CD4-positive, alpha-beta T cell treated with Interleukin-15 for 4 hours (primary cell): Measurements from ENCODE around the gene EEPD1.

Experiments used
- DNase-seq: peaks from one replicate; pipeline ENCODE4 v3.0.0-alpha.2; 2020; ENCODE audit warnings: low spot score

The EEPD1 gene

DNA sequence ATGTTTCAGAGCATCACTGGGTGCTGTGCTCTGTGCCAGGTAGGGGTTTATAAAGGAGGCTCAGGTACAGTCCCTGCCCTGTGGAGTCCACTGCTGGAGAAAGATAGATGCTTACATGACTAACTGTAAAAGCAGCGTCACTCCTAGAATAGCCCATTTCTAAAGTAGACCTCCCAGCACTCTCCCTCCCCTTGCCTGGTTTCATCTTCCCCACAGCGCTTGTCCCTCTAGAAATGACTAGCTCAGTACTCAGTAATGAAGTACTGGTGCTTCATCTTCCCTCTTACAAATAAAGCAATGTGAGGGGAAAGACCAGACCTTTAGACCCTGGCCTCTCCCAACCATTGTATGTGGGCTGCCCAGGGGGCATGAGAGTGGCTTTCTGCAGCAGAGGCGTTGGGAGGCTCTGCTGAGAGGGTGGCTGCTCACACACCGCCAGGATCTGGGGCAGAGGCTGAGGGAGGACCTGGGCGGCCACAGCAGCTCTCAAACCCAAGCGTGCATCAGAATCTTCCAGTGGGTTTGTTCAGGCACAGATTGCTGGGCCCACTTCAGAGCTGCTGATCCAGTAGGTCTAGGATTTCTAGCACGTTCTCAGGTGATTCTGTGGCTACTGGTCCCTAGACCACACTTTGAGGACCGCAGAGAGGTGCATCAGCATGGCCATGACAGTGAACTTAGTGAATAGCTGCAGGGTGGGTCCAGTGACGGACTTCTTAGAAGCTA lies 126.3 kb downstream of the EEPD1 start:
- DNase-seq, result no peak

DNA sequence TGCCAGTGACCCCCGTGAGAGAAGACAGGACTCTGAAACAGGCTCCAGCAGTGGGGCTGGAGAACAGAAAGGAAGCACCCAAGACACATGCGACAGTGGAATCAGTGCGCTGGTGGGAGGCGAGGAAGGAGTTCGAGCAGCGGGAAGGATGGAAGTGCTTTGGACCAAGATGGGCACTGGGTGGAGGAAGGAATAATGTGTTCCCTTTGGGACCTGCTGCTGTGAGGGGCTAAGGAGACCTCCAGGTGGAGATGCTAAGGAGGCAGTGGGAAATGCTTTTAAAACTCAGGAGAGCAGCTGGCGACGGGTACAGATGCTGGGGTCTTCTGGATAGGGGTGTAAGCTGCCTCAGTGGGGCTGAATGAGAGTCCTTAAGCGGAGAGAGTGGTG lies 126.9 kb downstream of the EEPD1 start:
- DNase-seq, result no peak

DNA sequence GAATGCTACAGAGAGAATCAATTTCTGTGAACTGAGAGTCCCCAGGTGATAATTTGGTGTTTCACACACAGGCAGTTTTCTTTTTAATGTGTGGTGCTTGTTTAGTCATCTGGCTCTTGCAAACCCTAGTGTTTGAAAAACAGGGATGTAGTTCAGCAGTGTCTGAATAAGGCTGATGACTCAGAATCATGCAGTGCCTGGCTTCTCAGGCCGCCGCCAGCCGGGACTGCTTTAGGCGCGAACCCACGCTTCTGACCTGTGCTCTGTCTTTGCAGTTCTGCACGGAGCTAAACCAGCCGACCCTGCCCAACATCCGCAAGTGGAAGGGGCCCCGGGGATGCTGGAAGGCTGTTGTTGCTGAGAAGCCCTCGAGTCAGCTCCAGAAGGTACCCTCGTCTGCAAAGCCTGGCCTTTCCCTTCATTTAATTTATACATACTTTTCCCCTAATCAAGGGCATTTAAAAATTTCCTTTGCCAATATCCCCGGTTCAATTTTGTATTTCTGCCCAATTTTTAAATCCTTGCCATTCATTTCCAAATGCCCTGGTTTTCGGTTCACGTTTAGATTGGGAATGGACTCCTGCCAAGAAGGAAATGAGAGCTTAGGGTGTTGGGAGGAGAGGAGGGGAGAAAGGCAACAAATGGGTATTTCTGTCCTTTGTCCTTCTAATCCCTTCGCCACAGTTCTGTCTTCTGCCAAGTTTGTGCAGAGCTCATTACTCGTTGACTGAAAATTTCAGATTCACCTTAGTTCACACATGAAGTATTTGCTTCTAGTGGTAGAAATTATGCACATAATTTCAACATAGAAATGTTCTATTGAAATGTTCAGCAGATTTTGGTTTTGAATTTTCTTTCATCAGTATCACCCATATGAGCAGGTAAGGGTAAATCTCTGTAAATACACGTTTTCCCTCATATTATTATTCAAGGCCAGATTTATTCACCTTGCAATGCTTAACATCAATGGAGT lies 128.1 kb downstream of the EEPD1 start:
- DNase-seq, result peak; percentile 35

GRCh38 chr7:36281945-36282717 lies 129.1 kb downstream of the EEPD1 start:
- DNase-seq, result no peak

- DNase-seq, result no peak
Measured at GRCh38 chr7:36283181-36283580, 130.1 kb downstream of the EEPD1 start.

GRCh38 chr7:36283711-36284130 lies 130.7 kb downstream of the EEPD1 start:
- peak; percentile 28 for DNase-seq

DNA sequence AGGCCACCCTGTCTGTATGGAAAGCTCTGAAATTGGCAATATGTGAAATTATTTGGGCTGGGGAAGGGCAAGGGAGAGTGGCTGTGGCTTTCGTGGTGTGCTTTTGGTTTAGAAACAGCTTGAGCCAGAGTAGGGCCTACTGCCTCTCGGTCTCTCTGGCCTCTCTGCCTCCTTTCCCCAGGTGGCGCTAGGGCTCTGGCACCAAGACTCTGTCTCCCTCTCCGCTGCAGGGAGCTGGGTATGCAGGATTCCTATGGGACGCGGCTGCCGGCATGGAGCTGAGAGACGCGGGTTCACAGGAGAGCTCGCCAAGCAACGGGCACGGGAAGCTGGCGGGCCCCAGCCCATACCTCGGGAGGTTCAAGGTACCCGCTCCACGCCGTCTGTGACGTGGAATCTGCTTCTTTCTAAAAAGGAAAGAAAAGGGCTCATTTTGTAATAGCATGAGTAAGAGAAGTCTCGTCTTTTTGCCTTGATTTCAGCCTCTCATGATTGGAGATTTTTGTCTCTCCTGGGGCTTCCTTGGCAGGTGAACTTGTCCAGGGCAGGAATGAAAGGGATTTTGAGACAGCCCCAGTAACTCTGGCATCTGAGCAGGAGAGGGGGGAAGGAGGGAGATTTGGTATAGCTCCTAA lies 131.5 kb downstream of the EEPD1 start:
- no peak for DNase-seq

GRCh38 chr7:36285276-36285675 lies 132.2 kb downstream of the EEPD1 start:
- no peak for DNase-seq

- peak; percentile 83 for DNase-seq
Measured at GRCh38 chr7:36286226-36286625, 133.2 kb downstream of the EEPD1 start.

DNA sequence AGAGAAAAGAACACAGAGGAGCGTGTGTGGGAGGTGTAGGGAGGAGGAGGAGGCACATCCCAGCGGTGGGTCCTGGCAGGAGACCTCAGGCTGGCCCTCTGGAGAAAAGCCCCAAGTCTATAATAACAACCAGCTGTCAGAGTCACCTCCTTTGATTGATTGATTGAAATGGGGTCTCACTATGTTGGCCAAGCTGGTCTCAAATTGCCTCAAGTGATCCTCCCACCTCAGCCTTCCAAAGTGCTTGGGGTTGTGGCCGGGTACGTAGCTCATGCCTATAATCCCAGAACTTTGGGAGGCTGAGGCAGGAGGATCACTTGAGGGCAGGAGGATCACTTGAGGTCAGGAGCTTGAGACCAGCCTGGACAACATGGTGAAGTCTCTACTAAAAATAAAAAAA lies 133.6 kb downstream of the EEPD1 start:
- no peak for DNase-seq

- DNase-seq, result peak; percentile 64
Measured at GRCh38 chr7:36287371-36288241, 134.6 kb downstream of the EEPD1 start.

GRCh38 chr7:36288501-36288900 lies 135.4 kb downstream of the EEPD1 start:
- no peak for DNase-seq

DNA sequence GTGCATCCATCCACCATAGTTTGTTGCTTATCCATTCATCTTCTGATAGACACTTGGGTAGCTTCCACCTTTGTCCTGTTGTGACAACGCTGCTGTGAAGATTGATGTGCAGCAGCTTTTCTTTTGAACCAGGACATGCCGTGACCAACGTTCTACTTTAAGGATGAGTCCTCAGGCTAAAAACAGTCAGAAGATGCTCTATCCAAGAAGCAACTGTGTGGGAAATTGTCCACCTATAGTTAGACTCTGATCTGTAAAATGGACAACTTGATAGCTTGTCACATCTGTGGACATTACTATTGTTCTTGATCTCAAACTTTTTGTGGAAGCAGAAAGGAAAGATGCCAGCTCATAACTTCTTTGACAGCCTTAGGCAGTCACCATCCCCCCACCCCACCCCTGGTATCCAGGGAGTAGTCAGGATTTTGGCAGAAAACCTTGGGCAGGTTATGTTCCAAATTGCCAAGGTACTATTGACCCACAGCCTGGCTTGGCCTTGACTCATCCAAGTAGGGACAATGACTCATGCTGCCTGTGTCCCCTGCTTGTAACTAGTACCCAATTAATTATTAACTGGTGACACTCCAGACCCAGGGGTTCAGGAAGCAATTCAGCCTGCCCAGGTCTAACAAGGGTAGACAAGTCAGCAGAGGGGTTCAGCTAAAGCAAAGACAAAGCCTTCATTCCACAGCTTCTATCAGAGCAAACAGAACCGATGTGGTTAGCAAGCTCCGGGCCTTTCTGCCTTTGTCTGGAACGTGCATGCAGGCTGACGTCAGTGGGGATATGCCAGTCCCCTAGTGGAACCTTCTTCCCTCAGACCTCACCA lies 137.0 kb downstream of the EEPD1 start:
- DNase-seq, result no peak

DNA sequence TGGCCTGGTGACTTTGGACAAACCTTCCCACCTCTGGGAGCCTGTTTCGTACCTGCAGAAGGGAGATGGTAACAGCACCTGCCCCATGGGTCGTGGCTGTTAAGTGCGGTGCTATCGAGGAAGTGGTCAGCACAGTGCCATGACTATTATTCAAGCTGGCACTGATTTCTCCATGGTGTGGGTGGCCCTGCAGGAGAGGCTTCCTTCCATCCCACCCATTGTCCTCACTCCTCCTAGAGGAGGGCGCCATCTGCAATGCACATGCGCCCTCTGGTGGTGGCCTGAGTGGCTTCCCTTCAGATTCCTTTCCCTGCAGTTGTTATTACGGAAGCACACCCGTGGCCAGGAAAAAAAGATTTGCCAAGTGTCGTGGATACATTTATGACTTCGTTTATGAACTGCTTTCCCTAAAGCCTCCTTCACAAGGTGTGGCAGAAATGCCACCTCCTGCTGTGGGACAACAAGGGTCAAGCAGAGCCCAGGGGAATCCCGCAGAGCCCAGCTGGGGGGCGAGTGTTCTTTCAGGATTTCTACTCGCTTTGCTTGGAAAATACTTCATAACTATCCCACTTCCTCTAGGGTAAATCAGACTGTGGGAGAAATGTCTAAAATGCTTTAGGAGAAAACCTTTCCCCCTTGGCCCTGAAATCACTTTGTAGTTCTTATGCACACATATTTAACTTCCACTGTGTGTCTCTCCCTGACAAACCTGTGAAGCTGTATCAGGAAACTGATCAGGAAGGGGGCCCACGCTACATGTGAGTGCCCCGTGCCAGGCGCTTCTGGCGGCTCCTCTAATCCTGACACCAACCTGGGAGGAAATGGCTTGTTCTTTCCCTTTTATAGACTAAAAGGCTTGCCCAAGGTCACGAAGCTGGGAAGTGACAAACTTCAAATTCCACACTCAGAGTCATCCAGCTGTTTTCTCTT lies 138.6 kb downstream of the EEPD1 start:
- DNase-seq, result peak; percentile 70

DNA sequence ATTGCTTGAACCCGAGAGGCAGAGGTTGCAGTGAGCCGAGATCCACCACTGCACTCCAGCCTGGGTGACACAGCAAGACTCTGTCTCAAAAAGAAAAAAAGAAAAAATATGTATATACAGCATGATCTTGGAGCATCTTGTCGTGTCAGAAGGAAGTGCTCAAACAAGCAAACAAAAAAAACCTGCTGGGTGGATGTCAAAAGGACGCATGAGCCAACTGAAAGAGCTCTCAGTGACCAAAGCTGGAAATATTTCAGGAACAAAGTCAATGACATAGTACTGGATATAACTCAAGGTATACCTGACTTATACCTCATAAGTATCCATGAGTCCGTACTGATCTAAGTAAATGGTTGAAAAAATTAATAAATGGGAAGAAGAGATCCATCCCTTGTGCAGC lies 142.0 kb downstream of the EEPD1 start:
- no peak for DNase-seq

GRCh38 chr7:36296284-36296683 lies 143.2 kb downstream of the EEPD1 start:
- DNase-seq, result no peak

DNA sequence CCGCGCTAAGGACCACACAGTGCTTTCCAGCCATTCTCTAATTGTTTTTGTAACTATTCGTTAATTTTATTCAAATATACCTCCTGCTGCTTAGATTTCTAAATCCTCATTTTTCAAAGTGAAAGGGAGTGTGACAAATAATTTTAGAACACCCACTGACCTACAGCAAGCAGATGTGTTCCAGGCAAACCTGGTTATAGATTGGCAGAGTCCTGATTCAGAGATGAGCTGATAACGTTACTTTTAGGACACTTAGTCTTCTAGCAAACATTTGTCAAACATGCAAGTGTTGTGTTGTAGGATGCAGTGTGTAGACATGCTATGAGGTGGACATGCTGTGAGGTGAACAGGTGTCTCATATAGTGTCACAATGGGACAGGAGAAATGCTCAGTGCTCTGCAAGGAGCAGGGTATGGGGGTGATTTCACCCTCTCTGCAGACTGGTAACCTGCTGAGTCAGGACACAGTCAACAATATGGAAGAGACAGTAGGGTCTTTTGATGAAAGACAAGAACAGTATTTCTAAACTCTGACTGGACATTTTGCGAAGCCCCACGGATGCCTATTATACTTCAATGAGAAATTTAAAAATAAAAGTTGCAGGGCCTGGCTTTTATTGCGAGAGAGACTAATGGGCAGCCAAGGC lies 144.4 kb downstream of the EEPD1 start:
- DNase-seq, result no peak

GRCh38 chr7:36298106-36298505 lies 145.1 kb downstream of the EEPD1 start:
- DNase-seq, result no peak
